K562 (cell line): ENCODE measurements around the gene SHISA7. TPM values are rescaled to one million over a fixed set of nuclear protein-coding genes. Genes with fewer than 3 reads are reported as not detected.

Experiments
- HNRNPL ChIP-seq: fragments of 200-400 bp; formaldehyde crosslinking; IDR thresholded peaks from 2 replicates; pipeline ENCODE4 v1.6.1; 2017; ENCODE audit warnings: low read depth, mild to moderate bottlenecking, low read length
- IFI16 ChIP-seq: fragments of 250-450 bp; sonication (Bioruptor Pico); IDR thresholded peaks from 2 replicates; pipeline ENCODE4 v2.1.2; 2022; ENCODE audit warnings: mild to moderate bottlenecking, inconsistent platforms
- RBM17 ChIP-seq: fragments of 200-400 bp; formaldehyde crosslinking; IDR thresholded peaks from 2 replicates; pipeline ENCODE4 v1.6.1; 2017; ENCODE audit warnings: low read depth, mild to moderate bottlenecking, low read length, borderline replicate concordance
- RUNX1 ChIP-seq: sonication (generic); IDR thresholded peaks from 2 replicates; pipeline ENCODE4 v1.6.1; 2016; ENCODE audit warnings: antibody characterized with exemption, low read depth
- polyA plus RNA-seq, 8 experiments: library from polyadenylated mRNA; depleted of rRNA in 4 of 8; stranded (reverse) in 5 of 8; unstranded in 3 of 8; fragments of >200 nt; fragmentation: Nextera tagmentation in 2 of 8; fragmentation: Illumina TruSeq in 1 of 8; extraction: Ambion mirVana in 2 of 8; extraction: Trizol in 1 of 8; gene quantifications; 2 replicates each; pipeline versions ENCODE4 v1.2.1 to v1.2.3, GENCODE V29; 2011 to 2014; ENCODE audit warnings: inconsistent platforms in 1 of 8, missing spikeins in 1 of 8
- total RNA-seq, 7 experiments: library from RNA; depleted of rRNA in 6 of 7; stranded (reverse); fragments of >200 nt in 6 of 7; fragmentation: Illumina TruSeq in 2 of 7; extraction: Trizol in 2 of 7; gene quantifications; 2 replicates each; pipeline versions ENCODE4 v1.2.1 to v1.2.3, GENCODE V29; 2011 to 2021; ENCODE audit warnings: low replicate concordance in 1 of 7
- TF ChIP-seq, protein P1 (sequence below): sonication (generic); formaldehyde crosslinking; IDR thresholded peaks from 2 replicates; pipeline ENCODE4 v1.8.1; 2023; ENCODE audit warnings: mild to moderate bottlenecking, missing genetic modification reagents

SHISA7 gene
- total and polyA plus RNA-seq, 9 of the 15 experiments (the other 6 are each of a cell fraction or from before 2014, with no cell fraction given) = 0.01 to 0.40 (median 0.07) TPM

DNA sequence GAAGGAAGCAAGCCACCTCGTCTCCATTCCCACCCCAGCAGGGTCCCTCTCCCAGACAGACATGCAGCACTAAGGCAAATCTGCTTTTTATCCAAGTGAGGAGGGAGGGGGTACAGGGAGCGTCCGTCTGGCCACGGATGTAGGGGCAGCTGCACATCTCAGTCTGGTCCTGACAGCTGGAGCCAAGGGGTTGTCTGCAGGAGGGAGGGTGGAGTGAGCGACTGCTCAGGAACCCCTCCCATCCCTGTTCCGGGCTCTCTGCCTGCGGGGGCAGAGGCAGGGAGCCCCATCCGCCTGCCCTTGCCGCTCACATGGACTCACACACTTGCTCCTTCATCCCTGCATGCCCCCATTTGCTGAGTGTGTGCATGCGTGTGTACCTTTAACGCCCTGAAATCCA, 63.9 kb downstream of the SHISA7 start (continued):
- TF ChIP-seq HNRNPL (no peak), RUNX1 (no peak), RBM17 (no peak), IFI16 (CRISPR knock-in tag) (no peak)
- TF ChIP-seq, protein P1, sequence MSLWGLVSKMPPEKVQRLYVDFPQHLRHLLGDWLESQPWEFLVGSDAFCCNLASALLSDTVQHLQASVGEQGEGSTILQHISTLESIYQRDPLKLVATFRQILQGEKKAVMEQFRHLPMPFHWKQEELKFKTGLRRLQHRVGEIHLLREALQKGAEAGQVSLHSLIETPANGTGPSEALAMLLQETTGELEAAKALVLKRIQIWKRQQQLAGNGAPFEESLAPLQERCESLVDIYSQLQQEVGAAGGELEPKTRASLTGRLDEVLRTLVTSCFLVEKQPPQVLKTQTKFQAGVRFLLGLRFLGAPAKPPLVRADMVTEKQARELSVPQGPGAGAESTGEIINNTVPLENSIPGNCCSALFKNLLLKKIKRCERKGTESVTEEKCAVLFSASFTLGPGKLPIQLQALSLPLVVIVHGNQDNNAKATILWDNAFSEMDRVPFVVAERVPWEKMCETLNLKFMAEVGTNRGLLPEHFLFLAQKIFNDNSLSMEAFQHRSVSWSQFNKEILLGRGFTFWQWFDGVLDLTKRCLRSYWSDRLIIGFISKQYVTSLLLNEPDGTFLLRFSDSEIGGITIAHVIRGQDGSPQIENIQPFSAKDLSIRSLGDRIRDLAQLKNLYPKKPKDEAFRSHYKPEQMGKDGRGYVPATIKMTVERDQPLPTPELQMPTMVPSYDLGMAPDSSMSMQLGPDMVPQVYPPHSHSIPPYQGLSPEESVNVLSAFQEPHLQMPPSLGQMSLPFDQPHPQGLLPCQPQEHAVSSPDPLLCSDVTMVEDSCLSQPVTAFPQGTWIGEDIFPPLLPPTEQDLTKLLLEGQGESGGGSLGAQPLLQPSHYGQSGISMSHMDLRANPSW (CRISPR knock-in tag) = no peak
- TF ChIP-seq, all 486 proteins: peak for 0

Other genes with a start within 250 kb of the SHISA7 start
Only the 7 nearest of the 31 such genes appear.
- 888 and 1,279 TPM in 2 replicates for gene RPL28, start 57.4 kb downstream of the SHISA7 start, total RNA-seq (2014; rRNA removed)
- 387 and 446 TPM in 2 replicates for gene RPL28, start 57.4 kb downstream of the SHISA7 start, total RNA-seq (2014; rRNA removed; fragmentation: Illumina TruSeq; extraction: Trizol)
- gene RPL28, start 57.4 kb downstream of the SHISA7 start, total RNA-seq (2015; rRNA removed; fragmentation: Illumina TruSeq; extraction: Trizol) = 1,141 and 1,299 TPM in 2 replicates
- gene RPL28, start 57.4 kb downstream of the SHISA7 start, total RNA-seq (2021) = 2,979 and 3,106 TPM in 2 replicates
- 124 and 523 TPM in 2 replicates for gene RPL28, start 57.4 kb downstream of the SHISA7 start, polyA plus RNA-seq (2011; rRNA removed)
- gene RPL28, start 57.4 kb downstream of the SHISA7 start, polyA plus RNA-seq (2014; fragmentation: Illumina TruSeq; extraction: Trizol) = 1,998 and 2,071 TPM in 2 replicates
- gene RPL28, start 57.4 kb downstream of the SHISA7 start, polyA plus RNA-seq (2014; fragmentation: Nextera tagmentation; extraction: Ambion mirVana) = 100 to 1,000 TPM; 257 to 287 TPM
- 622 and 687 TPM in 2 replicates for gene RPL28, start 57.4 kb downstream of the SHISA7 start, polyA plus RNA-seq (2014; rRNA removed)
- 959 and 1,305 TPM in 2 replicates for gene UBE2S, start 35.5 kb downstream of the SHISA7 start, total RNA-seq (2014; rRNA removed)
- gene UBE2S, start 35.5 kb downstream of the SHISA7 start, total RNA-seq (2014; rRNA removed; fragmentation: Illumina TruSeq; extraction: Trizol) = 35.0 and 65.5 TPM in 2 replicates
- 97.3 and 100 TPM in 2 replicates for gene UBE2S, start 35.5 kb downstream of the SHISA7 start, total RNA-seq (2015; rRNA removed; fragmentation: Illumina TruSeq; extraction: Trizol)
- 390 and 411 TPM in 2 replicates for gene UBE2S, start 35.5 kb downstream of the SHISA7 start, total RNA-seq (2021)
- gene UBE2S, start 35.5 kb downstream of the SHISA7 start, polyA plus RNA-seq (2011; rRNA removed) = 157 and 191 TPM in 2 replicates
- gene UBE2S, start 35.5 kb downstream of the SHISA7 start, polyA plus RNA-seq (2014; fragmentation: Illumina TruSeq; extraction: Trizol) = 242 and 275 TPM in 2 replicates
- gene UBE2S, start 35.5 kb downstream of the SHISA7 start, polyA plus RNA-seq (2014; fragmentation: Nextera tagmentation; extraction: Ambion mirVana) = 1 to 10 TPM; 1.5 to 1.6 TPM
- 332 and 771 TPM in 2 replicates for gene UBE2S, start 35.5 kb downstream of the SHISA7 start, polyA plus RNA-seq (2014; rRNA removed)
- 229 and 491 TPM in 2 replicates for gene ISOC2, start 18.3 kb upstream of the SHISA7 start, total RNA-seq (2014; rRNA removed)
- 16.7 and 26.3 TPM in 2 replicates for gene ISOC2, start 18.3 kb upstream of the SHISA7 start, total RNA-seq (2014; rRNA removed; fragmentation: Illumina TruSeq; extraction: Trizol)
- 99.3 and 105 TPM in 2 replicates for gene ISOC2, start 18.3 kb upstream of the SHISA7 start, total RNA-seq (2015; rRNA removed; fragmentation: Illumina TruSeq; extraction: Trizol)
- 135 and 150 TPM in 2 replicates for gene ISOC2, start 18.3 kb upstream of the SHISA7 start, total RNA-seq (2021)
- gene ISOC2, start 18.3 kb upstream of the SHISA7 start, polyA plus RNA-seq (2011; rRNA removed) = 58.3 and 94.6 TPM in 2 replicates
- 52.8 and 117 TPM in 2 replicates for gene ISOC2, start 18.3 kb upstream of the SHISA7 start, polyA plus RNA-seq (2014; fragmentation: Illumina TruSeq; extraction: Trizol)
- 1 to 10 TPM; 1.2 to 6.2 TPM for gene ISOC2, start 18.3 kb upstream of the SHISA7 start, polyA plus RNA-seq (2014; fragmentation: Nextera tagmentation; extraction: Ambion mirVana)
- gene ISOC2, start 18.3 kb upstream of the SHISA7 start, polyA plus RNA-seq (2014; rRNA removed) = 172 and 196 TPM in 2 replicates
- gene C19orf85, start 21.5 kb upstream of the SHISA7 start, total RNA-seq (2014; rRNA removed) = not detected in 2 replicates
- gene C19orf85, start 21.5 kb upstream of the SHISA7 start, total RNA-seq (2014; rRNA removed; fragmentation: Illumina TruSeq; extraction: Trizol) = not detected in 2 replicates
- gene C19orf85, start 21.5 kb upstream of the SHISA7 start, total RNA-seq (2015; rRNA removed; fragmentation: Illumina TruSeq; extraction: Trizol) = not detected in 2 replicates
- not detected in 2 replicates for gene C19orf85, start 21.5 kb upstream of the SHISA7 start, total RNA-seq (2021)
- gene C19orf85, start 21.5 kb upstream of the SHISA7 start, polyA plus RNA-seq (2011; rRNA removed) = not detected in 2 replicates
- gene C19orf85, start 21.5 kb upstream of the SHISA7 start, polyA plus RNA-seq (2014; fragmentation: Illumina TruSeq; extraction: Trizol) = not detected in 2 replicates
- gene C19orf85, start 21.5 kb upstream of the SHISA7 start, polyA plus RNA-seq (2014; fragmentation: Nextera tagmentation; extraction: Ambion mirVana) = not detected
- gene C19orf85, start 21.5 kb upstream of the SHISA7 start, polyA plus RNA-seq (2014; rRNA removed) = not detected in 2 replicates
- gene ZNF628, start 33.3 kb upstream of the SHISA7 start, total RNA-seq (2014; rRNA removed) = 3.7 and 5.7 TPM in 2 replicates
- gene ZNF628, start 33.3 kb upstream of the SHISA7 start, total RNA-seq (2014; rRNA removed; fragmentation: Illumina TruSeq; extraction: Trizol) = not detected in 2 replicates
- 0.76 and 1.5 TPM in 2 replicates for gene ZNF628, start 33.3 kb upstream of the SHISA7 start, total RNA-seq (2015; rRNA removed; fragmentation: Illumina TruSeq; extraction: Trizol)
- 12.9 and 13.6 TPM in 2 replicates for gene ZNF628, start 33.3 kb upstream of the SHISA7 start, total RNA-seq (2021)
- gene ZNF628, start 33.3 kb upstream of the SHISA7 start, polyA plus RNA-seq (2011; rRNA removed) = 0.18 and 0.37 TPM in 2 replicates
- gene ZNF628, start 33.3 kb upstream of the SHISA7 start, polyA plus RNA-seq (2014; fragmentation: Illumina TruSeq; extraction: Trizol) = 0.13 and 1.1 TPM in 2 replicates
- gene ZNF628, start 33.3 kb upstream of the SHISA7 start, polyA plus RNA-seq (2014; fragmentation: Nextera tagmentation; extraction: Ambion mirVana) = not detected
- gene ZNF628, start 33.3 kb upstream of the SHISA7 start, polyA plus RNA-seq (2014; rRNA removed) = 3.7 and 6.4 TPM in 2 replicates
- 43.8 and 46.5 TPM in 2 replicates for gene NAT14, start 41.9 kb upstream of the SHISA7 start, total RNA-seq (2014; rRNA removed)
- gene NAT14, start 41.9 kb upstream of the SHISA7 start, total RNA-seq (2014; rRNA removed; fragmentation: Illumina TruSeq; extraction: Trizol) = 14.4 and 21.6 TPM in 2 replicates
- 25.3 and 25.7 TPM in 2 replicates for gene NAT14, start 41.9 kb upstream of the SHISA7 start, total RNA-seq (2015; rRNA removed; fragmentation: Illumina TruSeq; extraction: Trizol)
- 70.6 and 77.0 TPM in 2 replicates for gene NAT14, start 41.9 kb upstream of the SHISA7 start, total RNA-seq (2021)
- 30.3 and 44.3 TPM in 2 replicates for gene NAT14, start 41.9 kb upstream of the SHISA7 start, polyA plus RNA-seq (2011; rRNA removed)
- 26.7 and 33.2 TPM in 2 replicates for gene NAT14, start 41.9 kb upstream of the SHISA7 start, polyA plus RNA-seq (2014; fragmentation: Illumina TruSeq; extraction: Trizol)
- 1 to 10 TPM; 2.4 to 4.6 TPM for gene NAT14, start 41.9 kb upstream of the SHISA7 start, polyA plus RNA-seq (2014; fragmentation: Nextera tagmentation; extraction: Ambion mirVana)
- gene NAT14, start 41.9 kb upstream of the SHISA7 start, polyA plus RNA-seq (2014; rRNA removed) = 61.7 and 62.8 TPM in 2 replicates
- 0.14 and 0.20 TPM in 2 replicates for gene SSC5D, start 45.1 kb upstream of the SHISA7 start, total RNA-seq (2014; rRNA removed)
- 0.03 and 0.04 TPM in 2 replicates for gene SSC5D, start 45.1 kb upstream of the SHISA7 start, total RNA-seq (2014; rRNA removed; fragmentation: Illumina TruSeq; extraction: Trizol)
- gene SSC5D, start 45.1 kb upstream of the SHISA7 start, total RNA-seq (2015; rRNA removed; fragmentation: Illumina TruSeq; extraction: Trizol) = 0.15 and 0.18 TPM in 2 replicates
- 0.67 and 0.71 TPM in 2 replicates for gene SSC5D, start 45.1 kb upstream of the SHISA7 start, total RNA-seq (2021)
- gene SSC5D, start 45.1 kb upstream of the SHISA7 start, polyA plus RNA-seq (2011; rRNA removed) = 0.07 and 0.12 TPM in 2 replicates
- gene SSC5D, start 45.1 kb upstream of the SHISA7 start, polyA plus RNA-seq (2014; fragmentation: Illumina TruSeq; extraction: Trizol) = 0.19 TPM in 2 replicates
- not detected for gene SSC5D, start 45.1 kb upstream of the SHISA7 start, polyA plus RNA-seq (2014; fragmentation: Nextera tagmentation; extraction: Ambion mirVana)
- gene SSC5D, start 45.1 kb upstream of the SHISA7 start, polyA plus RNA-seq (2014; rRNA removed) = 0.08 and 0.09 TPM in 2 replicates